Posterior cingulate gyrus (tissue), 11 donors: ENCODE measurements around the gene CLEC4E.
"Not testable (repeated sequence)": the region's sequence is repeated elsewhere in the genome, so short reads cannot be mapped to it uniquely, and the experiment has no call there.

ENCODE experiments used
- DNase-seq, 10 donors: peaks; one replicate each; pipeline versions ENCODE4 v3.0.0 to v3.0.0-alpha.2; 2020 to 2021; ENCODE audit warnings: mixed read lengths in 3 of 10
- intact Hi-C: fragments of 100-400 bp; cut with DNase I; formaldehyde crosslinking; loops from one replicate; pipeline ENCODE4 v1.15.1; 2023

The CLEC4E gene

GRCh38 chr12:8544295-8544694 is 3.6 kb upstream of the CLEC4E start:
- intact Hi-C loops: loop anchor here (2.0 to 10.0 kb wide), 2 partner anchors 65 to 501 kb away; no protein-coding TSS in a partner anchor
- peak in 9 of 10 donors; percentile 38 to 93 (median 71) for DNase-seq

GRCh38 chr12:8541562-8541961 is 857 bp upstream of the CLEC4E start:
- DNase-seq: no peak
- intact Hi-C loops: loop anchor here (10.0 kb wide), 1 partner anchor 503 kb away; no protein-coding TSS in a partner anchor

DNA sequence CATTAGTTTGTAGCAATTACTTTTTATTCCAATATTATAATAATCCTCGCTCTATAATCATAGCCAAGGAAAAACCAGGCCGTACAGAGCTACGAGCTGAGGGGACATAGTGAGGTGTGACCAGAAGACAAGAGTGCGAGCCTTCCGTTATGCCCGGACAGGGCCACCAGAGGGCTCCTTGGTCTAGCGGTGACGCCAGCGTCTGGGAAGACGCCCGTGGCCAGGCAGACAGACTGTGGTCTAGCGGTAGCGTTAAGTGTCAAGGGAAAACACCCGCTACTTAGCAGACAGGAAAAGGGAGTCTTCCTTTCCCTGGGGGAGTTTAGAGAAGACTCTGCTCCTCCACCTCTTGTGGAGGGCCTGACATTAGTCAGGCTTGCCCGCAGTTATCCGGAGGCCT is 2.9 kb downstream of the CLEC4E start:
- DNase-seq, intact Hi-C loops: not testable (repeated sequence)

GRCh38 chr12:8532045-8532444 is 8.7 kb downstream of the CLEC4E start:
- intact Hi-C loops: no loop called here
- no peak for DNase-seq

DNA sequence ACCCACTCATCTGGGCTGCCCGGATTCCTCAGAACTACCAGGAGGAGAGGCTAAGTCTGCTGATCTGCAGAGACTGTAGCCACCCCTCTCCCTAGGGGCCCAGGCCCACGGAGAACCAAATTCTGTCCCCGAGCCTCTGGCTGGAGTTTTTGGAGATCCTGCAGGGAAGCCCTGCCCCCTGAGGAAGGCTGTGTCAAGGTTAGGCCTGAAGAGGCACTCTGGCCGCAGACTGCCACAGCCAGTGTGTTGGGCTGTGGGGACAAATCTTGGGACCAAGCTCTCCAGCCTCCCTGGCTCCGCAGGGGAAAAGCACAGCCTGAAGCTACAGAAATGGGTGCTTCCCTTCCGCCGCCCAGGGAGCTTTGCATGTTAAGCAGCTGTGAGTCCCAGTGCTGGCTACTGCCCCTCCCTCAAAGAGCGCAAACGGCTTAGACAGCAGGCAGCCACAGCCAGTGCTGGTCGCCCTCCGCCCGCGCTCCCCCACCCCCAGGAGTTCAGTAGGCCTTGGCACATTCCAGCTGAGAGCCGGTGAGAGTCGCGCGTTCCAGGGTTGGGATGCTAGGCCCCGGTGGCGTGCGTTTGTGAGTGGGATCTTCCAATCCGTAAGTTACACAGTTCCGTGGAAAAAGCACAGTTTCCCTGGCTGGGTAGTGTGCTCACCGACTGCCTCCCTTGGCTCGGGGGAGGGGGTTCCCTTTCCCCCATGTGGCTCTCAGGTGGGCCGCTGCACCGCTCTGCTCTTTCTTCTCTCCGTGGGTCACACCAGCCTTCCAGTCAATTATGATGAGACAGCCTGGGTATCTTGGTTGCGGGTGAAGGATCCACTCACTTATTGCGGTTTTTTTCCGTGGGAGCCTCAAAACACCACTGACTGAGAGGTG is 13.2 kb downstream of the CLEC4E start:
- intact Hi-C loops: no loop called here
- DNase-seq: peak in 2 of 10 donors; percentile 70 to 78

DNA sequence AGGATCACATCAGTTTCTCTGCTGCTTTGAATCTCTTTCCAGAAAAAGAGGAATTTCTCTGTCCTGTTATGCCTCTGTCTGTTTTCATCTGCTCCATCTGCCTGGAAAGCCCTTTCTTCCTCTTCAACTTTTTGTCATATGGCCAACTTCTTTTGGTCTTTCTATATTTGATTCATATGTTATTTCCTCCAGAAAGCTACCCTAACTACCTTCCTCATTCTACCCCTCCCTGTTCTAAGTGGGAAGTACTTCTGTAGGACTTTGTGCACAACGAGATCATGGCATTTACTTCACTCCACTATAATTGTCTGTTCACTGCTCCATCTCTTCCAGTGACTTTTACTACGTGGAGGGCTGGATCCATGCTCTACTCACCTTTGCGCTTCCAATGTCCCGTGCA is 21.5 kb downstream of the CLEC4E start:
- intact Hi-C loops: no loop called here
- no peak for DNase-seq

- DNase-seq: no peak
- intact Hi-C loops: no loop called here
Measured at GRCh38 chr12:8517971-8518370, 22.7 kb downstream of the CLEC4E start.

DNA sequence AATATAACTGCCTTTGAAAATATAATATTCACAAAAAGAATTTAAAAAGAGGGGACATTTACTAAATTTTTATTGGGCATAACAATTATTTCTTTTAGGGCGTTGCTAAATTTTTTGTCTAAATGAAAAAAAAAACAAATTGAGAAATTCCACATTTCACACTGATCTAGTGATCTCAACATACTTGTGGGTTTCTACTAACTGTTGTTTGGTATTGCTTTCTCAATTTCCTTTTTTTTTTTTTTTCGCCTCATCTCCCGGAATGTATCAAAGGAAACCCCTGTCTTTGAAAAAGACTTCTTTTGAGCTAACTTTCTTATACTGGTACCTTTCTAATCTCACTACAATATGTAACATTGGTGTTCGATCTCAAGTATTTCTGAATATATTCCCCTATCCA is 27.4 kb downstream of the CLEC4E start, which contains the start of gene CLEC4D:
CLEC4D (plus strand) TSS at position 248 of the 400 bp plus-strand sequence. CDS start 230 bp downstream, outside the sequence.
- intact Hi-C loops: no loop called here
- DNase-seq: no peak

- intact Hi-C loops: no loop called here
- no peak for DNase-seq
Measured at GRCh38 chr12:8508910-8509841, 31.5 kb downstream of the CLEC4E start.

GRCh38 chr12:8508223-8508622 is 32.5 kb downstream of the CLEC4E start:
- intact Hi-C loops: no loop called here
- DNase-seq: no peak

GRCh38 chr12:8507596-8507995 is 33.1 kb downstream of the CLEC4E start:
- intact Hi-C loops: no loop called here

GRCh38 chr12:8504351-8504750 is 36.4 kb downstream of the CLEC4E start:
- intact Hi-C loops: no loop called here
- no peak for DNase-seq

More at GRCh38 chr12:8507596-8507995, 33.1 kb downstream of the CLEC4E start:
- DNase-seq: no peak

- intact Hi-C loops: no loop called here
Measured at GRCh38 chr12:8501720-8502119, 39.0 kb downstream of the CLEC4E start.

DNA sequence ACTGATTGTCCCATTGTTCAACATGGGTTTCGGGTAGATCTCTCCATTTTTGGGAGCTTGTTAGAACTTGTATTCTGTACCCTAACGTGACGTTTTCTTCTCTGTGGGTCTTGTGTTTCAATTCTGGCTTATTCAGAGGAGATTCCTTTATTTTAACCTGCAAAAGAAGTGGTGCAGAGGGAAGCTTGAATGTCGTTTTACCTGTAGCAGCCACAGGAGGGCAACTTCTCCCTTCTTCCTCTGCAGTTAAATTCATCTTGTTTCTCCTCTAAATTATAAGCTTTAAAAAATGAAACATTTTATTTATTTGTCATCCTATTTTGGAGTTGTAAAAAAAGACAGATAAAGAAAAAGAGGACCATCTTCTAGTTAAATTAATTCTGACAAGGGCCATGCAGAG is 41.1 kb downstream of the CLEC4E start:
- DNase-seq: no peak
- intact Hi-C loops: no loop called here

More at GRCh38 chr12:8501720-8502119, 39.0 kb downstream of the CLEC4E start:
- no peak for DNase-seq

DNA sequence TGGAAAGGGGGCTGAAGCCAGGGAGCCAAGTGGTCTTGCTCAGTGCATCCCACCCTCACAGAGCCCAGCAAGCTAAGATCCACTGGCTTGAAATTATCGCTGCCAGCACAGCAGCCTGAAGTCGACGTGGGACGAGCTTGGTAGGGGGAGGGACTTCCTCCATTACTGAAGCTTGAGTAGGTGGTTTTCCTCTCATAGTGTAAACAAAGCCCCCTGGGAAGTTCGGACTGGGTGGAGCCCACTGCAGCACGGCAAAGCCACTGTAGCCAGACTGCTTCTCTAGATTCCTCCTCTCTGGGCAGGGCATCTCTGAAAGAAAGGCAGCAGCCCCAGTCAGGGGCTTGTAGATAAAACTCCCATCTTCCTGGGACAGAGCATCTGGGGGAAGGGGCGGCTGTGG is 44.6 kb downstream of the CLEC4E start:
- intact Hi-C loops: not testable (repeated sequence)
- DNase-seq: peak in 3 of 10 donors; percentile 19 to 51 (median 45)

DNA sequence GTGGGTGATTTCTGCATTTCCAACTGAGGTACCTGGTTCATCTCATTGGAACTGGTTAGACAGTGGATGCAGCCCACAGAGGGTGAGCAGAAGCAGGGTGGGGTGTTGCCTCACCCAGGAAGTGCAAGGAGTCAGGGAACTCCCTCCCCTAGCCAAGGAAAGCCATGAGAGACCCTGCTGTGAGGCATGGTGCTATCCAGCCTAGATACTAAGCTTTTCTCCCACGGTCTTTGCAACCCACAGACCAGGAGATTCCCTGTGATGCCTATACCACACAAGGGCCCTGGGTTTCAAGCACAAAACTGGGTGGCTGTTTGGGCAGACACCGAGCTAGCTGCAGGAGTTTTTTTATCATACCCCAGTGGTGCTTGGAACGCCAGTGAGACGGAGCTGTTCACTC is 45.0 kb downstream of the CLEC4E start:
- DNase-seq, intact Hi-C loops: not testable (repeated sequence)

- intact Hi-C loops: no loop called here
- DNase-seq: no peak
Measured at GRCh38 chr12:8493084-8493483, 47.6 kb downstream of the CLEC4E start.

DNA sequence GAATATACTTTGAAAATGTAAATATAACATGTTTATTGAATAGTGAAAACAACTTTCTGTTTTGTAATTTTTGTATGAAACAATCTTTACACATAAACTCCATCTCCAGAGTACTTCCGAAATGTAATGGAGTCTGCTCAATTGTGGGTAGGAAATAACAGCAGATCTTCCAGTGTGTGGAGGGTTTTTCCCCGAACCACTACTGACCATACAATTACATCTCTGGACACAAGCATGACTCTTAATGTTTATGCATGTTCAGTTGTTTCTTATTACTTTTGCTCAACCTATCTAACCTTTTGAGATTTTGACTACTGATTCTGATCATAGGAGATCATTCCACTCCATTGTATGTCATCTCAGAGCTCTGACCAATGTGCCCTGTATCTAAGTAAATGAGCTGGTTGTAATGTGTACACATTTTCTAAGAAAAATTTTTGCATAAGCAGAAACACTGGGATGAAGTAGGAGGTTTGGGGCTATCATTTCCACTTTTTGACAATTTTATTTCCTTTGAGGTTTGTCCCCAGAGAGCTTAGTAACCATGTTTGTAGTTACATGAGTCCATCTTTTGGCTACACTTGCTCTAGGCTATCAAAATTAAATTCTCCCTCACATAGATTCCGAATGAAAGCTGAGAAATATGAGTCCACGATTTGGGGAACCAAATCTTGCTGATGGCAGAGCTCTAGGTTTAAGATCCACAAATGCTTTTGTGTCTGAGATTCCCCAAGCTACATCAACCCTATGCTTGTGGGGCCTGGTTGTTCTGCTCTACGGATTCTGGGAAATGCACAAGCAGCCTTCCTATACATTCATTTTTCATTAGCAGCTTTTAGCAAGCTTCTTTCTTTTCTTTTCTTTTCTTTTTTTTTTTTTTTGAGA is 48.8 kb downstream of the CLEC4E start:
- intact Hi-C loops: no loop called here
- DNase-seq: no peak
